Measurements from ENCODE around the gene NGDN.

DNA sequence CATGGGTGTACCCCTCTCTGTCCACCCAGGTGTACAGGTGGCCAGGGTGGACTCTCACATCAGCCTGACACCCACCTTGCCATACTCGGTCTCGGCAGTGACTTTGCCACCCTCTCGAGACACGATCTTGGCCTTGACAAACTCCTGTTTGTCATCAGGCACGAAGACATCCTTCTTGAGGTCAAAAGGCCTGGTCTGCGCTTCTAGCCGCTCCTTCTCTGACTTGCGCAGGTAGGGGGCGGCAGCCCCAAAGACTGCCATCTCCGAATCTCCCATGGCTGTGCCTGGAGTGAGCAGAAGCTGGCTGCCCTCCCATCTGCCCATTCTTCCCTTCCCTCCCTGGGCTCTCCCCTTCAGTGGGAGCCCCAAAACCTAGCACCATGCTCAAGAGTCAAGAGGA lies 36.0 kb upstream of the NGDN start:
- TF ChIP-seq SUZ12 (IDR thresholded peaks at IDR 0.05) (no peak), FOXA1 (IDR thresholded peaks at IDR 0.05) (no peak), NFRKB (IDR thresholded peaks at IDR 0.05) (no peak), SP1 (IDR thresholded peaks at IDR 0.05) (no peak), FOXM1 (IDR thresholded peaks at IDR 0.05; ENCODE audit: borderline replicate concordance) (no peak), ARNT (IDR thresholded peaks at IDR 0.05) (no peak), TARDBP (IDR thresholded peaks at IDR 0.05) (no peak), FOXK2 (IDR thresholded peaks at IDR 0.05) (no peak), L3MBTL2 (conservative IDR thresholded peaks at IDR 0.05) (no peak), ZNF384 (IDR thresholded peaks at IDR 0.05) (no peak)

Measured in HEK293T (cell line).